A549 (cell line): ENCODE results near the gene IPO13.

ENCODE experiments used
- CTCF ChIP-seq: fragments of >200 bp; sonication (Bioruptor Twin); formaldehyde crosslinking; IDR thresholded peaks from 3 replicates; pipeline ENCODE4 v1.5.1; 2016
- JUN ChIP-seq, 2 experiments: fragments of >200 bp; sonication (Bioruptor Twin); formaldehyde crosslinking; IDR thresholded peaks; 2 replicates in 1 of 2; 3 replicates in 1 of 2; pipeline ENCODE4 v1.6.1; 2016 to 2017
- POLR2A ChIP-seq: IDR thresholded peaks from 2 replicates; pipeline ENCODE4 v1.6.1; 2012; ENCODE audit warnings: mild to moderate bottlenecking, low read length
- RAD21 ChIP-seq, 2 experiments: fragments of >200 bp in 1 of 2; sonication (Bioruptor Twin) in 1 of 2; formaldehyde crosslinking in 1 of 2; IDR thresholded peaks in 1 of 2; conservative IDR thresholded peaks in 1 of 2; 2 replicates in 1 of 2; 3 replicates in 1 of 2; pipeline ENCODE4 v1.6.1; 2012 to 2018; ENCODE audit warnings: inconsistent platforms in 1 of 2

DNA sequence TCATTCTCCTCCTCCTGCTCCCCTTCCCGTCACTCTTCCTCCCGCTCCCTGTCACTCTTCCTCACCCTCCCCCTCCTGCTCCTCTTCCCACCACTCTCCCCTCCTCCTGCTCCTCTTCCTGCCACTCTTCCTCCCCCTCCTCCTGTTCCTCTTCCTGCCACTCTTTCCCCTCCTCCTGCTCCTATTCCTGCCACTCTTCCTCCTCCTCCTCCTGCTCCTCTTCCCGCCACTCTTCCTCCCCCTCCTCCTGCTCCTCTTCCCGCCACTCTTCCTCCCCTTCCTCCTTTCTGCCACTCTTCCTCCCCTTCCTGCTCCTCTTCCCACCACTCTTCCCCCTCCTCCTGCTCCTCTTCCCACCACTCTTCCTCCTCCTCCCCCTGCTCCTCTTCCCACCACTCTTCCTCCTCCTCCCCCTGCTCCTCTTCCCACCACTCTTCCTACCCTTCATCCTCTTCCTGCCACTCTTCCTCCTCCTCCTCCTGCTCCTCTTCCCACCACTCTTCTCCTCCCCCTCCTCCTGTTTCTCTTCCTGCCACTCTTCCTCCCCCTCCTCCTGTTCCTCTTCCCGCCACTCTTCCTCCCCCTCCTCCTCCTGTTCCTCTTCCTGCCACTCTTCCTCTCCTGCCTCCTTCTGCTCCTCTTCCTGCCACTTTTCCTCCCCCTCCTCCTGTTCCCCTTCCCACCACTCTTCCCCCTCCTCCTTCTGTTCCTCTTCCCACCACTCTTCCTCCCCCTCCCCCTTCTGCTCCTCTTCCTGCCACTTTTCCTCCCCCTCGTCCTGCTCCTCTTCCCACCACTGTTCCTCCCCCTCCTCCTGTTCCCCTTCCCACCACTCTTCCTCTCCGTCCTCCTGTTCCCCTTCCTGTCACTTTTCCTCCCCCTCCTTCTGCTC is 41.8 kb upstream of the IPO13 start:
- no peak for TF ChIP-seq RAD21 (conservative IDR thresholded peaks at IDR 0.05 in 1 of 2, IDR thresholded peaks at IDR 0.05 in 1 of 2)
- TF ChIP-seq JUN (IDR thresholded peaks at IDR 0.05), result no peak
- TF ChIP-seq CTCF, result no peak
- no peak for TF ChIP-seq POLR2A
